ENCODE measurements around the gene METTL25B. TPM values are rescaled to one million over a fixed set of nuclear protein-coding genes. Genes with fewer than 3 reads are reported as not detected.

Gene METTL25B
- total RNA-seq, 4 donors from 2014 or later = 3.5 to 69.7 (median 29.4) TPM

GRCh38 chr1:156727492-156727891 is 777 bp upstream of the METTL25B start:
- H3K4me1 ChIP-seq = peaks cover 15% of the 10 kb centered on the region in 2 donors

DNA sequence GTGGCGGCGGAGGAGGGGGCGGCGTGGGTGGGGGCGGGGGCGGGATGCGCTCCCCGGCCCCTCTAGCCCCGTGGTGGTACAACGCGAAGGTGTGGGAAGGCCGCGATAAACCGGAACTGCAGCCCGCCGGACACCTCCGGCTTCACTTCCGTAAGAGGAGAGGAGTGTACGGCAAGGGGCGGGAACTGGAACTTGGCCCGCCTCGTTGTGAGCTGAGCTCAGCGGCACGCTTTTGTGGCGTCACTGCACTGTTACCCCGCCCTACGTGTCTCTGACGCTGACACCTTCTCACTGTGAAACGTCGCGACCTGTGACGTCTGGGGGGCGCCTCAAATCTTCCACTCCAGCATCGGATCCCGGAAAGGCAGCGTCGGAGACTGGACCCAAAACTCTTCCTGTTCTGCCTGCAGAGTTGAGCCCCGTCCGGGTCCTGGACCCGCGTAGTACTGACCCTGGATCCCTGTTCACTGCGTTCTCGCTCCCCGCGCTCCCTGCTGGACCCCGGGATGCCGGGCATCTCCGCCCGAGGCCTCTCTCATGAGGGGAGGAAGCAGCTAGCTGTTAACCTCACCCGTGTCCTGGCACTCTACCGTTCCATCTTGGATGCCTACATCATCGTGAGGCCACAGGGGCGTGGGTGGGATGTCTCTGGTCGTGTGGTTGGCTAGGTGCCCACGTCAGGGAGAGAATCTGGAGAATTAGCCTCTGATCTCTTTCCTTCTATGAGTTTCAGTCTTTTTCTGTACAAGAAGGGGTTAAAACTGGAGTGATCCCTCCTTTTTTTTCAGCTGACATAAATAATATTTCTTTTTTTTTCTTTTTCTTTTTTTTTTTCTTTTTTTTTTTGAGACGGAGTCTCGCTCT is 562 bp downstream of the METTL25B start, which contains the start of gene ISG20L2:
Gene ISG20L2, minus strand, starts transcription at position 168 of the 864 bp plus-strand sequence. CDS start 1,114 bp downstream, outside the sequence.
- peak; percentile 97 to 98 for DNase-seq
- intact Hi-C loops (cut with DNase I; ENCODE audit: low total_unique reads) = loop anchor here (10.0 kb wide), 1 partner anchor 54 kb away; the partner anchor contains the start of gene NES
- Histone ChIP-seq H3K9me3 (no peaks in the 10 kb centered on the region), H3K27ac (peak within 1 kb of the TSS; percentile 96 to 99), H3K27me3 (no peaks in the 10 kb centered on the region), H3K4me1 (peaks cover 15% of the 10 kb centered on the region in 2 donors), H3K4me3 (peak within 1 kb of the TSS; percentile 80 to 87), H3K36me3 (no peaks in the 10 kb centered on the region)
- peak; percentile 52 to 65 for TF ChIP-seq POLR2A (IDR thresholded peaks at IDR 0.05)
- TF ChIP-seq, protein P1, sequence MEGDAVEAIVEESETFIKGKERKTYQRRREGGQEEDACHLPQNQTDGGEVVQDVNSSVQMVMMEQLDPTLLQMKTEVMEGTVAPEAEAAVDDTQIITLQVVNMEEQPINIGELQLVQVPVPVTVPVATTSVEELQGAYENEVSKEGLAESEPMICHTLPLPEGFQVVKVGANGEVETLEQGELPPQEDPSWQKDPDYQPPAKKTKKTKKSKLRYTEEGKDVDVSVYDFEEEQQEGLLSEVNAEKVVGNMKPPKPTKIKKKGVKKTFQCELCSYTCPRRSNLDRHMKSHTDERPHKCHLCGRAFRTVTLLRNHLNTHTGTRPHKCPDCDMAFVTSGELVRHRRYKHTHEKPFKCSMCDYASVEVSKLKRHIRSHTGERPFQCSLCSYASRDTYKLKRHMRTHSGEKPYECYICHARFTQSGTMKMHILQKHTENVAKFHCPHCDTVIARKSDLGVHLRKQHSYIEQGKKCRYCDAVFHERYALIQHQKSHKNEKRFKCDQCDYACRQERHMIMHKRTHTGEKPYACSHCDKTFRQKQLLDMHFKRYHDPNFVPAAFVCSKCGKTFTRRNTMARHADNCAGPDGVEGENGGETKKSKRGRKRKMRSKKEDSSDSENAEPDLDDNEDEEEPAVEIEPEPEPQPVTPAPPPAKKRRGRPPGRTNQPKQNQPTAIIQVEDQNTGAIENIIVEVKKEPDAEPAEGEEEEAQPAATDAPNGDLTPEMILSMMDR (IDR thresholded peaks at IDR 0.05) = peak in 2 of 4 experiments; percentile 2 to 8

More at GRCh38 chr1:156727492-156727891, 777 bp upstream of the METTL25B start:
- TF ChIP-seq POLR2A (IDR thresholded peaks at IDR 0.05) = no peak
- TF ChIP-seq, protein P1 (IDR thresholded peaks at IDR 0.05) = no peak
- intact Hi-C loops (cut with DNase I; ENCODE audit: low total_unique reads) = loop anchor here (10.0 kb wide), 1 partner anchor 53 kb away; the partner anchor contains the start of gene NES
- Histone ChIP-seq H3K36me3 (no peaks in the 10 kb centered on the region), H3K27me3 (no peaks in the 10 kb centered on the region), H3K9me3 (no peaks in the 10 kb centered on the region), H3K27ac (peak overlapping the region; percentile 96 to 99), H3K4me3 (peak overlapping the region; percentile 80 to 87)
- no peak for DNase-seq

GRCh38 chr1:156733989-156734584 is 5.8 kb downstream of the METTL25B start:
- TF ChIP-seq, protein P1 (IDR thresholded peaks at IDR 0.05) = no peak
- no peak for TF ChIP-seq POLR2A (IDR thresholded peaks at IDR 0.05)
- no peak for DNase-seq
- Histone ChIP-seq H3K9me3 (no peaks in the 10 kb centered on the region), H3K27ac (no peak overlapping the region), H3K4me1 (no peaks in the 10 kb centered on the region), H3K27me3 (no peaks in the 10 kb centered on the region), H3K36me3 (no peaks in the 10 kb centered on the region), H3K4me3 (no peak overlapping the region)
- intact Hi-C loops (cut with DNase I; ENCODE audit: low total_unique reads) = no loop called here

DNA sequence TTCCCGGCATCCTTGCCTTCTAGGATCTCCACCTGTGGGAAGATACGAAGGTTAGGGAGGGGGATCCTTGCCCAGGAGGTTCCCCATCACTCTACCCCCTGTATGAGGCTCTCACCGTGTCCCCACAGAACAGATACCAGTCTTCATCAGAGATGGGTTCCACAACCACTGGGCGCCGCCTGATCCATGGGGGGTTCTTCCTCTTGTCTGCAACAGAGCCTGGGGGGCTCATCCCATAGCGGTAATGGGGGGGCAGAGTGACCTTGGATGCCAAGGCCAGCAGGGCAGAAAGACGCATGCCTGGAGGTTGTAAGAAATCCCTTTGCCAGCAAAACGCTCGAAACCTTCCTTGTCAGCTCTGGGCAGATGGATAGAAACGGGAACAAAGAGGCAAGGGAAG is 10.1 kb downstream of the METTL25B start:
- no peak for TF ChIP-seq POLR2A (IDR thresholded peaks at IDR 0.05)
- TF ChIP-seq, protein P1 (IDR thresholded peaks at IDR 0.05) = no peak

DNA sequence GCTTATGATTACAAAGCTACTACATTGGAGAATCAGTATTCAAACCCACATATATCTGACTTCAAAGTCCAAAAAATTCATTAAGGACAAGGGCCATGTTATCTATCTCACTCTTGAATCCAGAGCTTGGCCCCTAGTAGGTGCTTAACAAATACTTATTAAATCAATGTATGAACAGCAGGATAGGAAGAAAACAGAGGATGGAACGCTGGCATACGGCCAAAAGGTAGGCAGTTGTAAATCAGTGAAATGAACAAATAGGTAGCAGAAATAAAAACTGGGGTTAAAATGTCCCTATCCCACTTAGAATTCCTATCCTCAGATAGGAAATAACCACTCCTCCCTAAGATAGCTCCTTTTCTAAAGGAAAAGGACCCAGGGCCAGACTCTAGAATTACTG is 10.6 kb downstream of the METTL25B start:
- H3K36me3 ChIP-seq = no peaks in the 10 kb centered on the region

More for the DNA sequence above, 10.1 kb downstream of the METTL25B start:
- intact Hi-C loops (cut with DNase I; ENCODE audit: low total_unique reads) = no loop called here
- no peak overlapping the region for H3K27ac ChIP-seq
- H3K36me3 ChIP-seq = no peaks in the 10 kb centered on the region
- H3K4me3 ChIP-seq = no peak overlapping the region
- DNase-seq = no peak
- no peaks in the 10 kb centered on the region for H3K4me1 ChIP-seq
- no peaks in the 10 kb centered on the region for H3K9me3 ChIP-seq
- H3K27me3 ChIP-seq = no peaks in the 10 kb centered on the region

More for the DNA sequence above, 10.6 kb downstream of the METTL25B start:
- H3K27me3 ChIP-seq = no peaks in the 10 kb centered on the region
- DNase-seq = no peak
- intact Hi-C loops (cut with DNase I; ENCODE audit: low total_unique reads) = no loop called here
- H3K4me3 ChIP-seq = no peak overlapping the region
- no peak for TF ChIP-seq POLR2A (IDR thresholded peaks at IDR 0.05)
- TF ChIP-seq, protein P1 (IDR thresholded peaks at IDR 0.05) = no peak
- no peaks in the 10 kb centered on the region for H3K4me1 ChIP-seq
- H3K27ac ChIP-seq = no peak overlapping the region
- no peaks in the 10 kb centered on the region for H3K9me3 ChIP-seq

All from uterus (tissue), 4 donors.